Stimulated activated CD4-positive, alpha-beta T cell treated with anti-CD3 and anti-CD28 coated beads, Interleukin-1b, Interleukin-23, amount 100 ng/mL, for 24 hours (primary cell): ENCODE measurements around the gene UBE2D3.

Source experiments
- DNase-seq, 4 experiments: peaks; one replicate each; pipeline ENCODE4 v3.0.0-alpha.2; 2020; ENCODE audit warnings: low read depth in 4 of 4, low spot score in 1 of 4

UBE2D3 gene

DNA sequence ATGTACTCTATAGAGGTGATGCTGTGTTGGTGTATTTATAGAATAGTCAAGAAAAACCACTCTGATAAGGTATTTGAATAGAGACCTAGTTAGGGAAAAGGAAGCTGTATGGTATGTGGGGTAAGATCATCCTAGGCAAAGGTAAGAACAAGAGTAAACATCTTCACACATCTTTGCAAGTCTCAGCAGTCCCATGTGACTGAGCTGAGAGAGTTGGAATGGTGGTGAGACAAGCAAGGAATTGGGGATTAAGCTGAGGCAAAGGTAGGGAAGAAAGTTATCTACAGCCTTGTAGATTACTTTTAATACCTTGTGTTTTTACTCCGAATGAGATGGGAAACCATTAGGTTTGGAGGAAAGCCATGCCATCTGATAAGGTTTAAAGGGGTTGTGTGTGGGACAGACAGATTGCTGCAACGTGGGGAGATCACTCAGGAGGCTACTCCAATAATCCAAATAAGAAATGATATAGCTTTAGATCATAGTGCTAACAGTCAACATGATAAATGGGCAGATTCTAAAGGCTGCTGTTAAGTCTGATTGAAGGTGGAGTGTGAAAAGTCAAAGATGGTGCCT is 34.9 kb downstream of the UBE2D3 start:
- DNase-seq = no peak

DNA sequence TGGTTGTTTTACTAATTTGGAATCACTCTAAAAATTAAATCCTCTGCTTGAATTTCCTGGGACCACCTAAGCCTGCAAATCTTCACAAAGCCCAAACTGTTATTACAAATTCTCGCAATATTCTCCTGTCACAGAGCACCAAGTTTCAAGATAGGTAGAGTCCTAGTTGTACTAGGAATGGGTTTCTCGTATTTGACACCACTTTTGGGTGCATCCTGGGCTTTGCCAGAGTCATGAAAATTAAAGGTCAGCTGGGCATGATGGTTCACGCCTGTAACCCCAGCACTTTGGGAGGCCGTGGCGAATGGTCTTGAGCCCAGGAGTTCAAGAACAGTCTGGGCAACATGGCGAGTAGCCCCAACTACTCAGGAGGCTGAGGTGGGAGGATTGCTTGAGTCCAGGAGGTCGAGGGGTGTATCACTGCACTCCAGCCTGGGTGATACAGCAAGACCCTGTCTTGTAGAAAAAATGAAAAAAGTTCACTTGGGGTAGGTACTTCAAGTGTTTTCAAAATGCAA is 36.0 kb downstream of the UBE2D3 start:
- DNase-seq = no peak

DNA sequence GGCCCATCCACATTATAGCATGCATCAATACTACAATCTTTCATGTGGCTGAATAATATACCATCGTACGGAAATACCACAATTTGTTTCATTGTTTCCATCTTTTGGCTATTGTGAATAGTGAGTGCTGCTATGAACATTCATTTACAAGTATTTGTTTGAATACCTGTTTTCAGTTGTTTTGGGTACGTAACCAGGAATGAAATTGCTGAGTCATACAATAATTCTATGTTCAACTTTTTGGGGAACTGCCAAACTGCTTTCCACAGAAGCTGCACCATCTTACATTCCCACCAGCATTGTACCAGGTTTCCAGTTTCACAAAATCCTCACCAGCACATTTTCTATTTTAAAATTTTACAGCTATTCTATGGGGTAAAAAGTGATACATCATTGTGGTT is 38.0 kb downstream of the UBE2D3 start:
- no peak for DNase-seq

DNA sequence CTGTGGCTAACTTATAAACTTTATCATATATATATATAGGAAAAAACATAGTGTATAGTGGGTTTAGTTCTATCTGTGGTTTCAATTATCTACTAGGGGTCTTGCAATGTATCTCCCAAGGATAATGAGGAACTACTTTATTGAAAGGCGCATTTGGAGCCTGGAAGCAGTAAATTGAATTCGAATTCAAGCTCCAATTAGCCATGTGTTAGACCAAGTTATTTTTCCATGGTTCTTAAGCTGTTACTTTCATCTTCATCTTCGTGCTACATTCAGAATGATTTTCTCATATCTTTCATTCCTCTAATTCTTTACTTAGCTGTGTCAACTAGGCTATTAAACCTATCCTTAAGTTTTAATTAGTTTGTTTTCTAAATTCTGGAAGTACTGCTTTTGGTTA is 39.4 kb downstream of the UBE2D3 start:
- no peak for DNase-seq

DNA sequence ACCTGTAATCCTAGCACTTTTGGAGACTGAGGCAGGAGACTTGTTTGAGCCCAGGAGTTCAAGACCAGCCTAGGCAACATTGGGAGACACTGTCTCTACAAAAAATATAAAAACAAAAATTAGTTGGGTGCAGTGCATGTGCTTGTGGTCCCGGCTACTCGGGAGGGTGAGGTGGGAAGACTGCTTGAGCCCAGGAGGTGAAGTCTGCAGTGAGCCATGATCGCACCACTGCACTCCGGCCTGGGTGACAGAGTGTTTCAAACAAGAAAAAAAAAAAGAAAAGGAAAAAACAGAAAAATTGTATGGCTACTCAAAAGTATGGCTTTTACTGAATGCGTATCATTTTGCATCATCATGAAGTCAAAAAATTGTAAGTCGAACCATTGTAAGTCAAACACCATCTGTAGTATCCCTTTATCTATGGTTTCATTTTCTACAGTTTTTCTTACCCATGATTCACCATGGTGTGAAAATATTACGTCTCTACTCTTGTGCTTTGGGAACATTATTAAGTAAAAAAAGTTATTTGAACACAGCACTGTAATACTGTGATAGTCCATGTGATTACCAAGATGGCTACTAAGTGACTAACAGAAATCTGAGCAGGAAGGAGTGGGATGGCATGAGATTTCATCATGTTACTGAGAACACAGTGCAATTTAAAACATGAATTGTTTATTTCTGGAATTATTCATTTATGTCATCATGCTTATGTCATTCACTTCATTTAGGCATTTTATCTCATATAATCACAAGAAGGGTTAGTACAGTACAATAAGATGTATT is 40.1 kb downstream of the UBE2D3 start:
- no peak for DNase-seq

DNA sequence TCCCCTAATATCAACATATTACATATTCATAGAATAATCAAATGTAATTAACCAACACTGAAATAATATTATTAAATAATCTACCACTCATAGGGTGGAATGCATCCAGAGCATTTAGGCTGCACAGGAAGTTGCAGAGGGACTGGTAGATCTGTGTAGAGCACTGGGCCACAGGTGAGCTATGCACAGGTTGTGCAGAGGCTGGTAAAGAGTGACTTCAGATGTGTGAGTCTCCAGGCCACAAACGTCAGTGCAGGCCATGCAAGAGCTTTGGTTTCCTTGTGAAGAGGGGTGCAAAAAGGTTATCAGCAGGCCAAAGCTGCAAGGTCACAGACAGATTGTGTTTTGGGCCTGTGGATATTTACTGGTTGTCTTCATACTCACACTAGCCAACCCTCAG is 41.1 kb downstream of the UBE2D3 start:
- DNase-seq = no peak

DNA sequence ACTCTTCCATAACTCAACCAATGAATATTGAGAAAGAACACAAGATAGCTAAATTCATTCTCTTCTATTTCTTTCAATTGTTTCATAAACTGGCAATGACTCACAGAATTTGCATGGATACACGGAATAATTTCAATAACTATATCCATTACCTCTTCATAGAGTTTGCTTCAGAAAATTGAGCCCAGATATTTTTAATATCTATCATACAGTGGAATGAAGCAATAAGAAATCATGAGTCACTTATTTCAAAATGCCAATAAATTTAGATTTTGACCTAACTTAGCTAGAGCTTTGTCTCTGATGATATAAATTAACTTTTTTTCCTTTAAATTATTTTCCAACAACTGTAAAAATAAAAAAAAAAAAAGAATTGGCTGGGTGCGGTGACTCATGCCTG is 44.3 kb downstream of the UBE2D3 start:
- DNase-seq = no peak

DNA sequence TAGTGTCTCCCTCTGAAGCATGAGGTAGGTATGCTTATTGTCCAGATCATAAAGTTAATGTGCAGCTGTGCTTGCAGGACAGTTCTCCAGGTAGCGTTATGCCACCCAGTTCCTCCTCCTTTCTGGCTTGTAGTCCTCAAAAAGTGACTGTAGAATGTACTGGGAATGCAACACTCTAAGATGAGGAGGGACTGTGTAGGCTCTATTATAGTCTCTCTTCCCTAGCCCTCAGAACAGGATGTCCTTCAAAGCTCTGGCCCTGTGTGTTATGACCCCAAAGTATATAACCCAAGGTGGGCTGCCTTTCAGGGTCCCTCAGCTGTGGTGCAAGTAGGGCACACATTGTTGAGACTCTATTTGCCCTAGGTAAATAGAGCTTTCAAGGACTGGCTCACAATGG is 45.8 kb downstream of the UBE2D3 start:
- DNase-seq = no peak

DNA sequence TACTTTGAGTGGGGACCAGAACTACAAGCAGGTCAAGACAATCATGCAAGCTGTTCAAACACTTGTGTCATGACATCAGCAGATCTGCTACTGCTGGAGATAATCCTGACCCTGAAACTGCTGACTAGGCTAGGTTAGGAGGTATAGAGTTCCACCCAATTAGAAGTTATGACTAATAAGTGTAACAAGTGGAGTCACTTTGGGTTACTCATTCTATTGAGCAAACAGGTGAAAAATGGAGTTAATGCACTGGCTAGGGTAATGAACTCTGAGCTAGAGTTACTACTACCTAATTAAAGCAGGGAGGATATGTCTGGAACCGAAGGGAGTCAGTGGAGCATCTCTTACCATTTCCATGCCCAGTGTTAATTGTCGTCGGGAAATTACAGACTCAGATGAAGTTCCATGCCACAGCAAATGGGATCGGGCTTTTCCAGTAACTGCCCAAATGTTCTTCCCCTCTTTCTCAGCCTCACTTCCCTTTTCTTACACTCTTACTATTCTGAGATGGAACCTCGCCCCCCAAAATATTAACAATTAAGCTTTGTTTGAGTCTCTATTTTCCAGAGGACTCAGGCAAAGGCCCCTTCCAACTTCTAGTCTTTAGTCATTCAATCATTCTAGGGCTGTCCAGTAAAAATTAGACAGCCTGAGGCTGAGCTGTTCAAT is 46.7 kb downstream of the UBE2D3 start:
- no peak for DNase-seq

DNA sequence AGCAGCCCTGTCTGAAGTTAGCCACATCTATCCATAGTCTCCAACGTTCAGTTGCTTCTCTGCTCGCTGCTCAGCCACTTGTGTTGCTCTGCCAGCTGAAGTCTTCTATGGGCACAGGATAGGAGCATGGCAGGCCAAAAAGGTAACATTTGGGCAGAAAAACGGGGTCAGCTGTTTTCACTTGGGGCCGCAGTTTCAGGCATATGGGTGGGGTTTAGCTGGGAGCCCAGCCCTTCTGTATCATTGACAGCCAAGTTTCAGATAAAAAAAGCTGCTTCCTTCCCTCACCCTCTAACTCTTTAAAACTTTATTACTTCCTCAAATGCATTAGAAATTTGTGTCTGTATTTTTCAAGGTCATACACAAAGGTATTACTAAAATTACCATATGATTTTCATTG is 48.1 kb downstream of the UBE2D3 start:
- DNase-seq = no peak

DNA sequence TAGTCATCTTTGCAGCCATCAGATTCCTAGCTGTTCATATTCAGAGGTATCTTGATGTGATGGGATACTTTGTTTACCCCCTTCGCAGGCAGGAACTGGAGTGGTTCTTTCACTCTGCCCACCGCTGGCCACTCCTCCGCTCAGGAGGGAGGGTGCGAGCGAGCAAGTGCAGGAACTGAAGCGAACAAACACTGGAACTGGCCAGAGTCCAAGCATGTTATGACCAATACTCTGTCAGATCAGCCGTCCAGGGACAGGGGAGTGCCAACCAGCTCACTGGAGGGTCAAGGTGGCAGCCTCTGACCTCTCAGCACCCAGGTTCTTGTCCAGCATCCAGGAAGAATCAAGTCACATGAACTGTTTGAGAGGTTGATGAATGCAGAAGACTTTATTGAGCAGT is 48.6 kb downstream of the UBE2D3 start:
- DNase-seq = no peak

DNA sequence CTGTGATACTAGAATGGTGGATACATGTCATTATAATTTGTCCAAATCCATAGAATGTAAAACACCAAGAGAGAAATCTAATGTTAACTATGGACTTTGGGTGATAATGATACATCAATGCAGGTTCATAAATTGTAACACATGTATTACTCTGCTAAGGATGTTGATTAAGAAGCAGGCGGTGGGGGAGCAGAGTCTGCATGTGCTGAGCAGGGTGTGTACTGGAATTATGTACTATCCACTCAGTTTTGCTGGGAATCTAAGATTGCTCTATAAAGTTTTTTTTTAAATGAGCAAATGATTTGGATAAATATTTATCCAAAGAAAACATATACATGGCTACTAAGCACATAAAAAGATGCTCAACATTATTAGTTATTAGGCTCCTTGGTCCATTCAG is 51.5 kb downstream of the UBE2D3 start:
- no peak for DNase-seq

DNA sequence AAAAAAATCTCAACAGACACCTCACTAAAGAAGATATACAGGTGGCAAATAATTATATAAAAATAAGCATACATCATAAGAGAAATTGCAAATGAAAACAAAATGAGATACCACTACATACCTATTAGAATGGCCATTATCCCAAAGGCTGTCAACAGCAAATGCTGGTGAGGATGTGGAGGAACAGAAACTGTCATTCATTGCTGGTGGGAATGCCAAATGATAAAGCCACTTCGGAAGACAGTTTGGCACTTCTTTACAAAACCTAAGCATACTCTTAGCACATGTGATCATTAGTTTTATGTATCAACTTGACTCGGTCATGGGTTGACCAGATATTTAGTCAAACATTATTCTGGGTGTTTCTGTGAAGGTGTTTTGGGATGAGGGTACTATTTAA is 53.1 kb downstream of the UBE2D3 start:
- no peak for DNase-seq

DNA sequence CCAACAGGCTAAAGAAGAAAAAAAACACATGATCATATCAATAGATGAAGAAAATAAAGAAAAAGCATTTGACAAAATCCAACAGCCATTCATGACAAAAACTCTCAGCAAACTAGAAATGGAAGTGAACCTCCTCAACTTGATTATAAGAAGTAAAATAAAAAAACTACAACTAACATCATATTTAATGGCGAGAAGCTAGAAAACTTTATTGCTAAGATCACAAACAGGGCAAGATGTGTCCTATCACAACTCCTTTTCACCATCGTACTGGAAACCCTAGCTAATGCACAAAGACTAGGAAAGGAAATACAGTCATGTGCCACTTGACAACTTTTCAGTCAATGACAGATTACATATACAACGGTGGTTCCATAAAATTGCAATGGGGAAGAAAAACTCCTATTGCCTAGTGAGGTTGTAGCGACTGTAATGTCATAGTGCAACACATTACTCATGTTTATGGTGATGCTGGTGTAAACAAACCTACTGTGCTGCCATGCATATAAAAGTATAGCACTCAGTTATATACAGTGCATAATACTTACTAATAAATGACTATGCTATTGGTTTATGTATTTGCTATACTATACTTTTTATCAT is 54.5 kb downstream of the UBE2D3 start:
- no peak for DNase-seq

DNA sequence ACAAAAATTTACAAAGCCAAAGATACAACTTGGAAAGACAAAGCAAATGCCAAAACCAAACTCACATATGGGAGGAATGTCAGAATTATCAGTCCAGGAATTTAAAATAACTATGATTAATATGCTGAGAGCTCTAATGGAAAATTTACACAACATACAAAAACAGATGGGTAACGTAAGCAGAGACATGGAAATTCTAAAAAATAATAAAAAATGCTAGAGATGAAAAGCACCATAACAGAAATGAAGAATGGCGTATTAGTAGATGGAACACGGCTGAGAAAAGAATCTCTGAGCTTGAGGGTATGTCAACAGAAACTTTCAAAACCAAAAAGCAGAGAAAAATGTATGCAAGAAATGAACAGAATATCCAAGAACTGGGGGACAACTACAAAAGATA is 62.5 kb downstream of the UBE2D3 start:
- no peak for DNase-seq

DNA sequence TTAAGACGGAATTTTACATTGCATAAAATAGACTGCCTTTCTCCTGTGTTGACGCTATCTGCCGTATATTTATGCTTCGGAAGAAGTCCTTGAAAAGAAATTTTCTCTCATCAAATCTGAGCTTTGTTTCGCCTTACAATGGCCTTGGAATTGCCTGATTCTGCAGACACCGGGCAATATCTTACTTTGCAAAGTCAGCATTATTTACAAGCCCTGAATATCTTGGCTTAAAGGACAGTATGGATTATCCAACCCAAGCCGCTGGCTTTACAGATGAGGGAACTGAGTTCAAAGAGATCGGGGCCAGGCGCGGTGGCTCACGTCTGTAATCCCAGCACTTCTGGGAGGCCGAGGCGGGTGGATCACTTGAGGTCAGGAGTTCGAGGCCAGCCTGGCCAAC is 65.4 kb downstream of the UBE2D3 start:
- no peak for DNase-seq

DNA sequence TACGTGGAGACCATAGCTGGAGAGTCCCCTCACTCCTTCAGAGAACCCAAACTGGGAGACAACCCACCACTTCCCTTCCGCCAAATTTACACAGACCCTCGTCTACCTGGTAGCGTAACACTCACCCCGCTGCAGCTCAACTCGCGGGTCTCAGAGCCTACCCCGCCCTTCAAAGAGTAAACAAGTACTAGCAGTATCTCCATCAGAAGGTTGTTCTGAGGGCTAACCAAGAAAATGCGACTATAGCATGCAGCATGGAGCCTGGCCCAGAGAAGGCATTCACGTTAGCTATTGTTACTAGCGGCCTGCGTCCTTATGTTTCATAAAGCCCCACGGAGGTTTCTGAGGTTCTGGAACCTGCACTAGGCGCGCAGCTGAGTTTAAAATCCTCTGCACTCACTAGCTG is 66.1 kb downstream of the UBE2D3 start:
- peak in 1 of 4 experiments; percentile 2 for DNase-seq

DNA sequence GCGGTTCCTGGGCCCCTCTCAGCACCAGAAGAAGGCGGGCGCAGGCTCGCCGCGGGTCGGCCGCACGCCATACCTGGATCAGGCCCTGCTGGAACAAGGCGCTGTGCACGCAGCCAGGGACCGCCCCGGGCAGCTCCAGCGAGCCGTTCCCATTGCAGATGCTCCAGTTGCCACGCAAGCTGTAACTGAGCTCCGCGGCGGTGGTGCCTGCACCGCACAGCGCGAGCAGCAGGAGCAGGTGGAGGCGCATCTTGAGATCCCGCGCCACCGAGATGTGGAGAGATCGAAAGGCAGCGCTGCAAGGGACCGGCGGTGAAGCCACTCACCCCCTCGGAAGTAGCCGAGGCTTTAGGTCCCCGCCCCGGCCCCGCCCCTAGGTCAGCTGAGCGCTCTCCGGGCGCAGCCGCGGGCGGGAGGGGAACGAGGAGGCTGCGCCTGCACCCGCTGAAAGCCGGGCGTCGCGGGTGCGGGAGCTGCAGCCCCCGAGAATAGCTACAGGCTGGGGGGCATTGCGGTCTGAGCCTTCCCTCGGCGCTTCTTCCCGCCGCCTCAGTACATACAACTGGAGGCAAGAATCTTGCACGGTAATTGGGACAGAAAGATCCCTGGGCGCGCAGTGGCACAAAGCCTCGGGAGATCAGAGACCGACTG is 66.6 kb downstream of the UBE2D3 start, which contains the start of gene MANBA:
Gene MANBA (minus strand): TSS at position 324 of the 651 bp plus-strand sequence. CDS start 74 bp downstream, at position 250.
- peak; percentile 62 to 83 (median 72) for DNase-seq

DNA sequence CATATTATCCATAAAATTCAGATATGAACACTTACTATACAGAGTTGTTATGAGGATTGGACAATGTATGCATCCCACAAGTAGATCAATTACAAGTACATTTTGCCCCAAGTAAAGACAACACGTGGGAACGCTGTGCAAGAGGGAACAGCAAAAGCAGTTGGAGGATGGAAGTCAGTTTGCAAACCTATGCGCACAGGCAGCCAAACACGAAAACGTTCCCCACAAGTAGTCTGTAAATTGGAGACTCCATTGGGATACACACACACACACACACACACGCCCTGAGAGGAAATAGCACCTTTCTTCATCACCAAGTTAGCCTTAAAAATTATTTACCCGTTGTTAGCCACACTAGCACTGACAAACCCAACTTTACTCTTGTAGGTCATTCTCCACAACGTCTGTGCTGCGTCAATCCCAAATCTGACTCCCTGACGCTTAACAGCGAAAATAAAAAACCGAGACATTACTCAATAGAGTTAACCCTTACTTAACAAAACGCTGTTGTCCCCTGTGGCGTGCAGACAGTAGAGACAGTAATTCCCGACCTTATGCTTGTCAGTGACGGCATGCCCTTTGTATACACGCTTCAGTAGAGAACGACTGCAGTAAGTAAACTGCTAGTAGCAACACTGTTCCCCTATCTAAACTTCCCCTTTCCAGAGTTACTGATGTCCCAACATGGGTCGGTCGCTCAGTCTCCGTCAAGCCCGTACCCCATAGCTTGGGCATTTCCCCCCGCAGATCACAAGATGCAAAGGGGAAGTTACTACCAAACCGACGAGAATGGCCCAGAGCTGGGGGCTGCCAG is 67.3 kb downstream of the UBE2D3 start:
- peak in 2 of 4 experiments; percentile 1 for DNase-seq
